GM18502 (cell line): ENCODE measurements around the gene CCDC63.
A peak's percentile ranks its signal among the peaks of the same experiment; 100 is the strongest.

Source experiments
- ATAC-seq: cut with Tn5 transposase; IDR thresholded peaks from one replicate; pipeline ENCODE4 v1.9.1; 2021; ENCODE audit warnings: mild to moderate bottlenecking; ENCODE audit not compliant: unreplicated experiment, poor library complexity

The CCDC63 gene

GRCh38 chr12:110874781-110875180 is 28.0 kb downstream of the CCDC63 start:
- ATAC-seq: no peak

GRCh38 chr12:110880651-110881050 is 33.9 kb downstream of the CCDC63 start:
- no peak for ATAC-seq

GRCh38 chr12:110883251-110883650 is 36.5 kb downstream of the CCDC63 start:
- ATAC-seq: no peak

GRCh38 chr12:110885152-110885840 is 38.5 kb downstream of the CCDC63 start:
- no peak for ATAC-seq

- ATAC-seq: peak; percentile 16
Measured at GRCh38 chr12:110888256-110888991, 41.6 kb downstream of the CCDC63 start.

- ATAC-seq: no peak
Measured at GRCh38 chr12:110889361-110889760, 42.6 kb downstream of the CCDC63 start.

GRCh38 chr12:110893956-110894355 is 47.2 kb downstream of the CCDC63 start:
- no peak for ATAC-seq

GRCh38 chr12:110896559-110896958 is 49.8 kb downstream of the CCDC63 start:
- no peak for ATAC-seq

- no peak for ATAC-seq
Measured at GRCh38 chr12:110901401-110901800, 54.6 kb downstream of the CCDC63 start.

- ATAC-seq: no peak
Measured at GRCh38 chr12:110903511-110903910, 56.7 kb downstream of the CCDC63 start.

GRCh38 chr12:110906083-110906482 is 59.3 kb downstream of the CCDC63 start:
- no peak for ATAC-seq

GRCh38 chr12:110906516-110906915 is 59.7 kb downstream of the CCDC63 start:
- peak; percentile 53 for ATAC-seq

- peak; percentile 23 for ATAC-seq
Measured at GRCh38 chr12:110906985-110907384, 60.2 kb downstream of the CCDC63 start.

GRCh38 chr12:110907583-110907982 is 60.8 kb downstream of the CCDC63 start:
- no peak for ATAC-seq

GRCh38 chr12:110908377-110909152 is 61.8 kb downstream of the CCDC63 start:
- no peak for ATAC-seq

GRCh38 chr12:110912263-110912662 is 65.5 kb downstream of the CCDC63 start:
- no peak for ATAC-seq

GRCh38 chr12:110913119-110914056 is 66.6 kb downstream of the CCDC63 start:
- peak; percentile 98 for ATAC-seq

- ATAC-seq: no peak
Measured at GRCh38 chr12:110916295-110916875, 69.6 kb downstream of the CCDC63 start.

- no peak for ATAC-seq
Measured at GRCh38 chr12:110917467-110917866, 70.7 kb downstream of the CCDC63 start.

- no peak for ATAC-seq
Measured at GRCh38 chr12:110917961-110918360, 71.2 kb downstream of the CCDC63 start.
